ENCODE measurements around the gene MAPT.

Gene MAPT

DNA sequence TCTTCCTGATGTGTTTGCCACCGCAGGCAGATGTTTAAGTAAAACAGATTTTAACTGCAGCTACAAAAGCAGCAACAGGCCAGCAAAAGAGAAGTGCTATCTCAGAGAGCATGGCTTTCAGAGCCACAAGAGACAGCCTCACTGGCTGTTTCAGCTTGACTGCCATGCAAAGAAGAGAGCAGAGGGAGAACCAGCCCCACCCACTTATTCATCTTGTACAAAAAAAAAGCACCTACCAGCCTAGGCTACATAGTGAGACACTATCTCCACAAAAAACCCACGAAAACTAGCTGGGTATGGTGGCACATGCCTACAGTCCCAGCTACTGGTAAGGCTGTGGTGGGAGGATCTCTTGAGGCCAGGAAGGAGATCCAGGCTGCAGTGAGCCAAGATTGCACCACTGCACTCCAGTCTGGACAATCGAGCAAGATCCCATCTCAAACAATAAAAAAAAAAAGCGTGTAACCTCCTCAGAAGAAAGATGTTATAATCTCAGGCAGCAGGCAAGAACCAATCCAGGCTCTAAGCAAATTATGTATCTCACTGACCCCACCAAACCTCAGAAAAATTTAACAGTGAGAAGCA lies 134.7 kb downstream of the MAPT start:
- DNase-seq (ENCODE audit: low read depth): no peak

- DNase-seq (ENCODE audit: low read depth): no peak
Measured at GRCh38 chr17:46029627-46030026, 135.3 kb downstream of the MAPT start.

DNA sequence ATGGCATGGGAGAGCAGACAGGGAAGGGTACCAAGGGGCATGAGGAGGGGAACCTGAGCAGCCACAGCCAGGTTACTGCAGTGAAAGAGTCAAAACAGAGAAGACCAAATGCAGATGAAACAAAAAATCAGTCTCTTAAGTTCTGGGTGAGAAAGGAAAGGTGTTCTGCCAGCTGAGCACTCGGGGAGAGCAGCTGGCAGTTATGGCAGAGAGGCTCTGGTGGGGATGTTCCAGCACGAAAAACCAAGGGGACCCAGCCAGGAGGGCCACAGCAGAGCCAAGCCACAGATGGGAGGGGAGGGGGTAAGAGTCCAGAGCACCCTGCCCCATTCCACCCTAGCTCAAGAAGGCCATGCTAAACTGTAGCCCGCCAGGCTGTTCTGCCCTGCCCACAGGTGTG lies 136.4 kb downstream of the MAPT start:
- no peak for DNase-seq (ENCODE audit: low read depth)

DNA sequence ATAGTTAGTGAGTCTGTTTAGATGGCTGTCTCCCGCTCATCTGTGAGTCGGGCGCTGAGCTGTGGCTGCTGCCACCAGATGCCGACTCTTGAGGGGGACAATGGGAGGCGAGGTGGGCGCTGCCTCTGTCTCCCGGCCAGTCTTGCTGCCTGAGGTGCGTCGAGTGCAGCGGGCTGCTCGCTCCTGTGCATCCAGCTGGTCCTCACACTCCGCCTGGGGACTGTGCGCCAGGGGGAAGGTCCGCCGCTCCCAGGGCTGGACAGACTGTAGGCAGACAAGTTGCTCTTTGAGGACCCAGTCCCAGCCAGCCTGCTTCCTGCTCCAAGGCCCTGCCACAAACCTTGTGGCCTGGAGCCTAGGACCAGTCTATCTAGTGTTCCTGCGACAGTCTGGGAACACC lies 137.1 kb downstream of the MAPT start:
- no peak for DNase-seq (ENCODE audit: low read depth)

- no peak for DNase-seq (ENCODE audit: low read depth)
Measured at GRCh38 chr17:46031920-46032319, 137.6 kb downstream of the MAPT start.

DNA sequence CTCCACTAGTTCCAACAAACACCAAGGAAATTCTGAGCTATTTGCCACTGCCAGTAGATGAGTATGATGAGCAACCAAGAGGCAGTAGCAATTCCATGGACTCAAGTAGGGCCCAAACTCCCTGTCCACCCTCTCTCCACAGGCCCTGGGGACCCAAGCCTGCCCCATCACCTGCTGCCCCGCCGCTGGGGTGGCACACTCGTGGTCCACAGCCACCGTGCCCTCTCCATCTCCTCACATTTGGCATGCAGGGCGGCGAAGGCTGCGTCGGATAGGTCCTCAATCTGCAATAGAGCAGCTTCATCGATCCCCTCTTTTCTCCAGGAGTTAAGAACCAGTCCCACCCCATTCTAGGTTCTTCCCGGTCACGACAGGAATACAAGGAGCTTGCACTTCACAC lies 138.6 kb downstream of the MAPT start:
- DNase-seq (ENCODE audit: low read depth): no peak

DNA sequence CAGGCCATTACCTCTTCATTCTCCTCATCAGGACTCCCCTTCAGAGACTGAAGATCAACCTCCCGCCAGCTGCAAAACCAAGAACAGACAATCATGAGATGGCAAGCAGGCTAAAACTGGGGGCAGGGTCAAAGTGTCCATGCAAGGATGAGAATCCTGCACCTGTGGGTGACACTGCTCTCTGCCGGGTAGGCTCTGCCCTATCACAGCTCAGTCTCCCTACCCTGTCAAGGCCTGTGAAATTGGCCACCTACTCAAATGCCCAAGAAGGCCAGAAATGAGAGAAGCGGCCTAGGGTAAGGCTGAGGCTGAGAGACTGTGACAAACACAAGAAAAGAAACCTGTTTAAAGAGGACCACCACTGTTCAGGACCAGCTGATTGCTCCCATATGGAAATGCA lies 139.0 kb downstream of the MAPT start:
- DNase-seq (ENCODE audit: low read depth): no peak

- no peak for DNase-seq (ENCODE audit: low read depth)
Measured at GRCh38 chr17:46035112-46035818, 140.9 kb downstream of the MAPT start.

DNA sequence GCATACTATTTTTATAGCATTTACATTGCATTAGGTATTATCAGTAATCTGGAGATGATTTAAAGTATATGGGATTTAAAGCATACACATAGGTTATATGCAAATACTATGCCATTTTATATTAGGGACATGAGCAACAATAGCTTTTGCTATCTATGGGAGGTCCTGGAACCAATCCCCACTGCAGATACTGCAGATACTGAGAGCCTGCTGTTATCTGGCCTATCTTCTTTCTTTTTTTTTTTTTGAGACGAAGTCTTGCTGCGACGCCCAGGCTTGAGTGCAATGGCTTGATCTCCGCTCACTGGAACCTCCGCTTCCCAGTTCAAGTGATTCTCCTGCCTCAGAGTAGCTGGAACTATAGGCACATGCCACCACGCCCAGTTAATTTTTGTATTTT lies 142.1 kb downstream of the MAPT start:
- no peak for DNase-seq (ENCODE audit: low read depth)

DNA sequence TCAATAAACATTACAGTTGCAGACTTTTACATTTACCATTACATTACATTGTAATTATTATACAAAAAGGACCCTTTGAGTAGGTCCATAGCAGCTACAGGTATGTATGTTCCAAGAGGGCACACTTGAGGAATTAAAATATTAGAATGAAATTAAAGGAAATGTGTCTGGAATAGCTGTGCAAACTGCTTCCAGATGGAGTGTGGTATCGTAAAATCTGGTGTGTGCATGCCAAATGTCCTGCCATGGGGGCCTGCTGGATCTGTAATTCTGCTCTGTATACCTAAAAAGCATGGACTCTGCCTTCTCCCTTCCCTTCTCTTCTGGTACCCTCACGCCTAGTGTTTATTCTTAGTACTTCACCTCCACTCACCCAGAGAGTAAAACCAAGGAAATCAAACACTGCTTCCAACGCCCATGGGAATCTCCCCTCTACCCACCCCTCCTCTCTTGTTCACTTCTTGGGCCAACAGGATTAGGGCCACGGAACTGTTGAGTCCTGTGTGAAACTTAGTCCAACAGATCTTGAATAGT lies 143.4 kb downstream of the MAPT start:
- no peak for DNase-seq (ENCODE audit: low read depth)

- no peak for DNase-seq (ENCODE audit: low read depth)
Measured at GRCh38 chr17:46038414-46038813, 144.1 kb downstream of the MAPT start.

- DNase-seq (ENCODE audit: low read depth): no peak
Measured at GRCh38 chr17:46038937-46039336, 144.6 kb downstream of the MAPT start.

DNA sequence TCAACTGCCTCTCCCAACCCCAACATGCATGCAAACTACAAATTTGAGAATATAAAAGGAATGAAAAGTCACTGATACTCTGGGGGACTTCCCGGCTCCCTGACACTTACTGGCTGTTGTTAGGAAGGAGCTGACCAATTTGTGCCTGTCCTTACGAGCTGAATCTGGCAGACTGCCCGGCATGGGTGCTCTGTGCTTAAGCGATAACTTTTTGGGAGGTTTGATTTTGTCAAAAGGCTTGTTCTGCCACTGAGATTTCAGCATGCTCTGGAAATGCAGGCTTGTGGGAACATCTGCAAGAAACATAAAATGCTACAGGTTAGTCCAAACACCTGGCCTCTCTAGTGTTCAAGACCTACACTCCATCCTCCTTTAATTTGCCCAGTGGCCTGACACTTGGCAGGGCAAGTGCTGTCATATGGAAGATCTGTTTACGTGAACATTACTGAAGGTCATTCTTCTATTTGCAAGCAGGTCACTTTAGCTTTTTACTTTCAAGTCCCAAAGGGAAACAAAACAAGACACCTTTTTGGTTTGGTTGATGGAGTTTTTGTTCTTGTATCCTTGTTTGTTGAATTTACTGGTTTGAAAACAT lies 145.3 kb downstream of the MAPT start:
- no peak for DNase-seq (ENCODE audit: low read depth)

DNA sequence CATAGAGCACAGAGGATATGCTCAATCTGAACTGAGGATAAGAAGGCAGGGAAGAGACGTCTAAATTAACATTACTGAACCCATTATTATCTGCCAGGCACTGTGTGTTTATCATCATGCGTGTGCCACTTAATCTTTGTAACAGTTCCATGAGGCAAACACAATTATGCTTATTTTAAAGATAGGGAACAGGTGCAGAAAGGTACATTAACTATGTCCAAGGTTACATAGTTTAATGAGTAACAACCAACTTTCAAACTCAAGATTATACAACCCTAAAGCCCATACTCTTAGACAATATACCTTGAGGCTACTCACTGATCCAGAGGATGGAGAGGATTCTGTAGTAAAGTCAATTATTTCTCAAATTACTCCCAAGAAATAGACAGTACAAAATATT lies 147.9 kb downstream of the MAPT start:
- no peak for DNase-seq (ENCODE audit: low read depth)

DNA sequence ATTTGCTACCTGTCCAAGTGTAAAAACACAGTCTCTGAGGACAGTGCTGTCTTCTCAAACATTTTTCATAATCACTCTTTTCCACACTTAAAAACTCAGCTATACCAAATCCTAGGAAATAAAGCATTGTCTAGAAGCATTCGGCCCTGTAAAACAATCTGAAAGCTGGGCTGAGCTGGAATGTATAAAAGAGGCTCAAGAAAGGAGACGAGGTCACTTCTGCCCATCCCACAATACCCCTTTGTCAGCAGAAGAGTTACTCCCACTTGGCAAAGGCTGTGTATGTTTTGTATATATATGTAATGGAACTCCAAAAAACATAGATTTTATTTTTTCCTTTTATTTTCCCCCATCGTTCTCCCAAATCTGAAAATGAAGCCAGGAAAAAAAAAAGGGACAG lies 148.6 kb downstream of the MAPT start:
- no peak for DNase-seq (ENCODE audit: low read depth)

GRCh38 chr17:46043606-46044005 lies 149.3 kb downstream of the MAPT start:
- DNase-seq (ENCODE audit: low read depth): no peak

DNA sequence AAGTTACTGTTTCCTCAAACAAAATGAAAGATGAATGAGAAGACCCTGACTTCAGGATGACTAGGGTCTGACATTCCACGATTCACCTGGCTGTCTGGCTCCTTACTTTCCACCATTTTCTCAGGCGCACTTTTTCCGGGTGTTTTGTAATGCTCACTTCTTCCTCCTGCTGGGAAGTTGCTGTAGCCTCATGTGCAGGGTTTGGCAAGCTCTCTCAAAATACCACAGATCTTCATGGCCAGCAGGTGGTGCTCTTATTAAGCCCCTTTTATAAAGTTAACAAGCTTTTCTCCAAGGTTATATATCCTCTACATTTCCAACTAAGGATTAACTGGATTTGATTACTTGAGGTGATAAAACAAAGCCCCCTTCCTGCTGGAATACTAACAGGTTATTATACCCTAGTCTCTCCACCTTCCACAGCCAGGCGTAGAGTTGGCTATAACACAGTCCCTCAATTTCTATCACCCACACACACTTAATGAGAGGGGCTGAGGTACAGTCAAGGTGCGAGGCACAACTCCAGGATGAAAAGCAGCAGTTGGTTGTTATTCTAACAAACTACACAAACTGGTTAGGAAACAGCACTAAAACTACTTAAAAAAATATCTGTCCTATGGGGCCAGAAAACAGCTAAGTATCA lies 150.1 kb downstream of the MAPT start:
- DNase-seq (ENCODE audit: low read depth): peak; percentile 81

DNA sequence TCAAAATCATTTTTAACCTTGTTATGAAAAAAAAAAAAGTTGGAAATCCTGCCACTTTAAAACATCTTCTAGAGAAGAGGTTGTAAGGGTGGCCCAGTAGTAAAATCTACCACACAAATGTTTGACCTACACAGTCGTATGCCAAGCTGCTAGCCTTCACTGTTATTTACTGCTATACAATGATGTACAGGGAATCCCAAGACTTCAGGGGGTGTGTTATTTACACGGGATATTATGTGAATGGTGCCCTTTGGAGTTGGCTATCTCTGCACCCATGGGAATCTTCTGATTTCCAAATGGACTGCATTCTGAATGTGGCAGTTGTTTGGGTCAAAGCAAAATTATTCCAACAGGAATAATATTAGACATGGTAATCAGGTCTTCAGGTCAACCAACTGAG lies 150.6 kb downstream of the MAPT start:
- DNase-seq (ENCODE audit: low read depth): no peak

- DNase-seq (ENCODE audit: low read depth): no peak
Measured at GRCh38 chr17:46045639-46046038, 151.3 kb downstream of the MAPT start.

DNA sequence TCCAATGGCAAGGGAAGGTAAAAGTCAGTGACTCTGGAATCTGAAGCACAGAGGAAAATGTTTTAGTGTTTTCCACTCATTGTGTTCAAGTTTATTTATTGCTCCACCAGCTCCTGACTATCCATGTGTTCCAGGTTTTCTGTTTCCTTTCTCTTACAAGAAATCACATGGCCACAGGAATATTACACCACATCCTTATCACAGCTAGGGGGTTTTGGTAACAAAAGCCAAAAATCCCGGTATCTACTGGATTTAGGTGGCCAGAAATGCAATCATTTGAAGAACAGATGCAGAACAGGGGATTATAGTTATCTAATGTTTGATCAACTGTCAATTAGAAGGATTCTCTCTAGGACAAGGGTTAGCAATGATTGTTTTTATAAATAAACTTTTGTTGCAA lies 152.6 kb downstream of the MAPT start:
- DNase-seq (ENCODE audit: low read depth): no peak

DNA sequence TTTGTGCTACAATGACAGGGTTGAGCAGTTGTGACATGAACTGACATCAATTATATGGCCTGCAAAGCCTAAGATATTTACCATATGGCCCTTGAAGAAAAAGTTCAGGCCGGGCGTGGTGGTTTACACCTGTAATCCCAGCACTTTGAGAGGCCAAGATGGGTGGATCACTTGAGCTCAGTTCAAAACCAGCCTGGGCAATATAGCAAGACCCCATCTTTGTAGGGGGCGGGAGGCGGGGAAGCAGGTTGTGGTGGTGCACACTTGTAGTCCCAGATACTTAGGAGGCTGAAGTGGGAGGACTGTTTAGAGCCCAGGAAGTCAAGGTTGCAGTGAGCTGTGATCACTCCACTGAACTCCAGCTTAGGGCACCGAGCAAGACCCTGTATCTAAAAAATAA lies 153.0 kb downstream of the MAPT start:
- no peak for DNase-seq (ENCODE audit: low read depth)

GRCh38 chr17:46047856-46048255 lies 153.5 kb downstream of the MAPT start:
- DNase-seq (ENCODE audit: low read depth): no peak

DNA sequence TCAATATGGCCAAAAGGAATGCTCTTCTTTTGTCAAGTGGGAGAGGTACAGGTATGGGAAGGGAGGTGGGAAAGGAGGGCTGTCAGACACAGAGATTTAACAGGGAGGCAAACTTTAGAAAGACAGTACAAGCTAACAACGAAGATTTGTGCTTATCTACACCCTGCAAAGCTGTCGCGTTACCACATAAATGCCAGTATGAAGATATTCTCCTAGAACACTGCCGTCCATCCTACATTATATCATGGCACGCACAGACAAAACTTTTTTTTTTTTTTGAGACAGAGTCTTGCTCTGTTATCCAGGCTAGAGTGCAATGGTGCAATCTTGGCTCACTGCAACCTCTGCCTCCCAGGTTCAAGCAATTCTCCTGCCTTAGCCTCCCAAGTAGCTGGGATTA lies 155.3 kb downstream of the MAPT start:
- DNase-seq (ENCODE audit: low read depth): no peak

Measured in non-pigmented ciliary epithelial cell (primary cell).